HEK293 (cell line): ENCODE data around the gene CFAP107.

ENCODE experiments used
- MZF1 ChIP-seq: fragments of 450-650 bp; formaldehyde crosslinking; IDR thresholded peaks from 2 replicates; pipeline ENCODE4 v1.5.1; 2017; ENCODE audit warnings: missing biosample characterization, missing genetic modification characterization, borderline replicate concordance
- RBAK ChIP-seq: fragments of 450-650 bp; formaldehyde crosslinking; IDR thresholded peaks from 2 replicates; pipeline ENCODE4 v1.5.1; 2016; ENCODE audit warnings: missing biosample characterization, missing genetic modification characterization
- TCF7L2 ChIP-seq: IDR thresholded peaks from 2 replicates; pipeline ENCODE4 v1.6.1; 2011; ENCODE audit warnings: low read depth, mild to moderate bottlenecking, inconsistent platforms, low read length, moderate library complexity, borderline replicate concordance
- ZBTB21 ChIP-seq: fragments of 450-650 bp; formaldehyde crosslinking; IDR thresholded peaks from 2 replicates; pipeline ENCODE4 v1.5.1; 2017; ENCODE audit warnings: missing biosample characterization, missing genetic modification characterization
- ZNF501 ChIP-seq: fragments of 450-650 bp; formaldehyde crosslinking; IDR thresholded peaks from 2 replicates; pipeline ENCODE4 v1.5.1; 2016; ENCODE audit warnings: missing biosample characterization, missing genetic modification characterization
- ZNF510 ChIP-seq: fragments of 450-650 bp; formaldehyde crosslinking; IDR thresholded peaks from 2 replicates; pipeline ENCODE4 v1.5.1; 2018; ENCODE audit warnings: mild to moderate bottlenecking, missing genetic modification characterization, missing biosample characterization; ENCODE audit not compliant: insufficient replicate concordance
- ZNF521 ChIP-seq: fragments of 450-650 bp; formaldehyde crosslinking; IDR thresholded peaks from 2 replicates; pipeline ENCODE4 v1.5.1; 2017; ENCODE audit warnings: missing biosample characterization, mild to moderate bottlenecking, missing genetic modification characterization
- ZNF768 ChIP-seq: fragments of 450-650 bp; formaldehyde crosslinking; IDR thresholded peaks from 2 replicates; pipeline ENCODE4 v1.5.1; 2018; ENCODE audit warnings: missing biosample characterization, mild to moderate bottlenecking, missing genetic modification characterization
- ZSCAN16 ChIP-seq: fragments of 450-650 bp; formaldehyde crosslinking; IDR thresholded peaks from 2 replicates; pipeline ENCODE4 v1.5.1; 2016; ENCODE audit warnings: missing biosample characterization, missing genetic modification characterization
- TF ChIP-seq, protein P1 (sequence below): fragments of 450-650 bp; formaldehyde crosslinking; IDR thresholded peaks from 2 replicates; pipeline ENCODE4 v1.5.1; 2016; ENCODE audit warnings: missing biosample characterization, missing genetic modification characterization
- TF ChIP-seq, protein P2 (sequence below): fragments of 450-650 bp; formaldehyde crosslinking; IDR thresholded peaks from 2 replicates; pipeline ENCODE4 v1.5.1; 2016; ENCODE audit warnings: missing biosample characterization, missing genetic modification characterization
- TF ChIP-seq, protein P3 (sequence below): fragments of 450-650 bp; IDR thresholded peaks from 2 replicates; pipeline ENCODE4 v1.5.1; 2018; ENCODE audit warnings: missing biosample characterization, mild to moderate bottlenecking, missing genetic modification characterization
- TF ChIP-seq, protein P4 (sequence below): fragments of 450-650 bp; formaldehyde crosslinking; IDR thresholded peaks from 2 replicates; pipeline ENCODE4 v1.5.1; 2017; ENCODE audit warnings: missing biosample characterization, missing genetic modification characterization

DNA sequence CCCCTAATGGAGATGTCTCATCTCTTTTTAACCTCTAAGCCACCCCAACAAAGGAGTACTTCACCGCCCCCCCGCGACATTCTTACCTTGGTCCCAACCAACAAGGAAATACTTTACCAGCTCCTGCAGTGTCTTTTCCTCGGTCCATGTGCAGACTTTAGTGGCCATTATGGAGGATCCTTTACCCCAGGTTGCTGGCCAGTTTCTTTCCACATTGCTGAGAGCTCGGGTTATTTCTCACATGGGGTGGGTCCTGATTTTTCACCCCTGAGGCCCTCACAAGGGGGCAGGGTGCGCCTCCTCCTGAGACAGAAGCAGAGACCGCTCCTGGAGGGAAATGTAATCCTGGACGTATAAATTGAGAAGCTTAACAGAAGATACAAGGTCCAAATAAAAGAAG lies 33.1 kb upstream of the CFAP107 start:
- TF ChIP-seq, protein P1, sequence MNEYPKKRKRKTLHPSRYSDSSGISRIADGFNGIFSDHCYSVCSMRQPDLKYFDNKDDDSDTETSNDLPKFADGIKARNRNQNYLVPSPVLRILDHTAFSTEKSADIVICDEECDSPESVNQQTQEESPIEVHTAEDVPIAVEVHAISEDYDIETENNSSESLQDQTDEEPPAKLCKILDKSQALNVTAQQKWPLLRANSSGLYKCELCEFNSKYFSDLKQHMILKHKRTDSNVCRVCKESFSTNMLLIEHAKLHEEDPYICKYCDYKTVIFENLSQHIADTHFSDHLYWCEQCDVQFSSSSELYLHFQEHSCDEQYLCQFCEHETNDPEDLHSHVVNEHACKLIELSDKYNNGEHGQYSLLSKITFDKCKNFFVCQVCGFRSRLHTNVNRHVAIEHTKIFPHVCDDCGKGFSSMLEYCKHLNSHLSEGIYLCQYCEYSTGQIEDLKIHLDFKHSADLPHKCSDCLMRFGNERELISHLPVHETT (tag by site-specific recombination) = no peak
- TF ChIP-seq, protein P2, sequence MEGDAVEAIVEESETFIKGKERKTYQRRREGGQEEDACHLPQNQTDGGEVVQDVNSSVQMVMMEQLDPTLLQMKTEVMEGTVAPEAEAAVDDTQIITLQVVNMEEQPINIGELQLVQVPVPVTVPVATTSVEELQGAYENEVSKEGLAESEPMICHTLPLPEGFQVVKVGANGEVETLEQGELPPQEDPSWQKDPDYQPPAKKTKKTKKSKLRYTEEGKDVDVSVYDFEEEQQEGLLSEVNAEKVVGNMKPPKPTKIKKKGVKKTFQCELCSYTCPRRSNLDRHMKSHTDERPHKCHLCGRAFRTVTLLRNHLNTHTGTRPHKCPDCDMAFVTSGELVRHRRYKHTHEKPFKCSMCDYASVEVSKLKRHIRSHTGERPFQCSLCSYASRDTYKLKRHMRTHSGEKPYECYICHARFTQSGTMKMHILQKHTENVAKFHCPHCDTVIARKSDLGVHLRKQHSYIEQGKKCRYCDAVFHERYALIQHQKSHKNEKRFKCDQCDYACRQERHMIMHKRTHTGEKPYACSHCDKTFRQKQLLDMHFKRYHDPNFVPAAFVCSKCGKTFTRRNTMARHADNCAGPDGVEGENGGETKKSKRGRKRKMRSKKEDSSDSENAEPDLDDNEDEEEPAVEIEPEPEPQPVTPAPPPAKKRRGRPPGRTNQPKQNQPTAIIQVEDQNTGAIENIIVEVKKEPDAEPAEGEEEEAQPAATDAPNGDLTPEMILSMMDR (tag by site-specific recombination) = no peak
- TF ChIP-seq ZNF768 (tag by site-specific recombination) = no peak
- TF ChIP-seq ZNF501 (tag by site-specific recombination) = no peak
- no peak for TF ChIP-seq ZBTB21 (tag by site-specific recombination)
- no peak for TF ChIP-seq ZNF510 (tag by site-specific recombination)
- TF ChIP-seq ZSCAN16 (tag by site-specific recombination) = no peak
- no peak for TF ChIP-seq MZF1
- TF ChIP-seq, protein P3, sequence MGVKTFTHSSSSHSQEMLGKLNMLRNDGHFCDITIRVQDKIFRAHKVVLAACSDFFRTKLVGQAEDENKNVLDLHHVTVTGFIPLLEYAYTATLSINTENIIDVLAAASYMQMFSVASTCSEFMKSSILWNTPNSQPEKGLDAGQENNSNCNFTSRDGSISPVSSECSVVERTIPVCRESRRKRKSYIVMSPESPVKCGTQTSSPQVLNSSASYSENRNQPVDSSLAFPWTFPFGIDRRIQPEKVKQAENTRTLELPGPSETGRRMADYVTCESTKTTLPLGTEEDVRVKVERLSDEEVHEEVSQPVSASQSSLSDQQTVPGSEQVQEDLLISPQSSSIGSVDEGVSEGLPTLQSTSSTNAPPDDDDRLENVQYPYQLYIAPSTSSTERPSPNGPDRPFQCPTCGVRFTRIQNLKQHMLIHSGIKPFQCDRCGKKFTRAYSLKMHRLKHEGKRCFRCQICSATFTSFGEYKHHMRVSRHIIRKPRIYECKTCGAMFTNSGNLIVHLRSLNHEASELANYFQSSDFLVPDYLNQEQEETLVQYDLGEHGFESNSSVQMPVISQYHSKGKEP = no peak
- TF ChIP-seq ZNF521 (tag by site-specific recombination) = no peak
- TF ChIP-seq, protein P4, sequence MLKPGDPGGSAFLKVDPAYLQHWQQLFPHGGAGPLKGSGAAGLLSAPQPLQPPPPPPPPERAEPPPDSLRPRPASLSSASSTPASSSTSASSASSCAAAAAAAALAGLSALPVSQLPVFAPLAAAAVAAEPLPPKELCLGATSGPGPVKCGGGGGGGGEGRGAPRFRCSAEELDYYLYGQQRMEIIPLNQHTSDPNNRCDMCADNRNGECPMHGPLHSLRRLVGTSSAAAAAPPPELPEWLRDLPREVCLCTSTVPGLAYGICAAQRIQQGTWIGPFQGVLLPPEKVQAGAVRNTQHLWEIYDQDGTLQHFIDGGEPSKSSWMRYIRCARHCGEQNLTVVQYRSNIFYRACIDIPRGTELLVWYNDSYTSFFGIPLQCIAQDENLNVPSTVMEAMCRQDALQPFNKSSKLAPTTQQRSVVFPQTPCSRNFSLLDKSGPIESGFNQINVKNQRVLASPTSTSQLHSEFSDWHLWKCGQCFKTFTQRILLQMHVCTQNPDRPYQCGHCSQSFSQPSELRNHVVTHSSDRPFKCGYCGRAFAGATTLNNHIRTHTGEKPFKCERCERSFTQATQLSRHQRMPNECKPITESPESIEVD (tag by site-specific recombination) = no peak
- no peak for TF ChIP-seq TCF7L2
- no peak for TF ChIP-seq RBAK
